Midbrain (tissue), 1 donor: Measurements from ENCODE around the gene TVP23A.
A peak's percentile ranks its signal among the peaks of the same experiment; 100 is the strongest.
"Not testable (repeated sequence)": the region's sequence is repeated elsewhere in the genome, so short reads cannot be mapped to it uniquely, and the experiment has no call there.

Experiments
- DNase-seq: peaks from one replicate; lab custom pipeline; 2025; lab: John Stamatoyannopoulos, UW

Gene TVP23A

DNA sequence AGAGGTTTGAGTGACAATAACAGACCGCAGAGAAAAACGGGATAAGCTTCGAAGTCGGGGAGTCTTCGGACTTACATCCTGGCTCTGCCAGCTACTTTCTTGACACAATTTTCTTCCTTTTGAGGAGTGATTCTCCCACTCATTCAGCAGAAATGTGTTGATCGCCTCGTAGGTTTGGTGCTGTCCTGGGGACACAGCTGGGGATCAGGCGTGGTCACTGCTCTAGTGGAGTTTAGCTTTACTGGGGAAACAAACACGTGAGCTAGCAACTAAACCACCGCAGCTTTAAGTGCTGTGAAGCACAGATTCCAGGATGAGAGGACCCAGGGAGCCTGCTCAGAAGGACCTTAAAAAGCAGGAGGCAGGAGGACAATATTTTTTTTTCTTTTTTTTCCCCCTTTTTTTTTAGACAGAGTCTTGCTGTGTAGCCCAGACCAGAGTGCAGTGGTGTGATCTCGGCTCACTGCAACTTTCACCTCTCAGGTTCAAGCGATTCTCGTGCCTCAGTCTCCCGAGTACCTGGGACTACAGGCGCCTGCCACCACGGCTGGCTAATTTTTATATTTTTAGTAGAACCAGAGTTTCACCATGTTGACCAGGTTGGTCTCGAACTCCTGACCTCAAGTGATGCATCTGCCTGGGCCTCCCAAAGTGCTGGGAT, 74.1 kb downstream of the TVP23A start:
- no peak for DNase-seq

DNA sequence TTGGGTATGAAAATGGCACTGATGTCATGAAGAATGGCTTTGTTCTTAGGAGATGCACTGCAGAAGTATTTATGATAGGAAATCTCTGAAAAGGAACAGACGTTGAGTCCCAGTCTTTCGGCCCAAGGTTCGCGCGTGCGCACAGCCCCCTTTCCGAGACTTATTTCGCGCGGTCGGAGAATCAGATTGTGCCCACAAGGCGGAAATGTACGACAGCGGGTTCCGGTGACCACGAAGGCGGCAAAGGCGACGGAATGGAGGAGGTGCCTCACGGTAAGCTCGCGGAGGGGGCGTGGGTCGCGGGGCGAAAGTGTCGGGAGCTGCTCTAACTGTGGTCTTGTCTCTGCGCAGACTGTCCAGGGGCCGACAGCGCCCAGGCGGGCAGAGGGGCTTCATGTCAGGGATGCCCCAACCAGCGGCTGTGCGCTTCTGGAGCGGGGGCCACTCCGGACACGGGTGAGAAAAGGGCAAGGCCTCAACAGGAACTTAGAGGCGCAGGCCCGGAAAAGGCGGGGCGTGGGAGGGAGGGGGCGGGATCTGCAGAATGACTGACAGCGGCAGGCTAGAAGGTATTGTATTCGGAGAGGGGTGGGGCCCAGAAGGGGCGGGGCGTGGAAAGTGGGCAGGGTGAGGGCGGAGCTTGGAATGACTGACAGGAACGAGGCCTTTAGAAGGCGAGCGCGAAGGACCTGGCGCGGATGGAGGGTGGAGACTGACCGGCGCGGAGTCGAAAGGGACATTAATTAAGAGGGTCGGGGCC, 74.8 kb downstream of the TVP23A start, which contains the start of gene NUBP1:
Gene NUBP1, plus strand, starts transcription at position 233 of the 760 bp plus-strand sequence. Its CDS starts 22 bp downstream, at position 255.
- DNase-seq: peak; percentile 99

DNA sequence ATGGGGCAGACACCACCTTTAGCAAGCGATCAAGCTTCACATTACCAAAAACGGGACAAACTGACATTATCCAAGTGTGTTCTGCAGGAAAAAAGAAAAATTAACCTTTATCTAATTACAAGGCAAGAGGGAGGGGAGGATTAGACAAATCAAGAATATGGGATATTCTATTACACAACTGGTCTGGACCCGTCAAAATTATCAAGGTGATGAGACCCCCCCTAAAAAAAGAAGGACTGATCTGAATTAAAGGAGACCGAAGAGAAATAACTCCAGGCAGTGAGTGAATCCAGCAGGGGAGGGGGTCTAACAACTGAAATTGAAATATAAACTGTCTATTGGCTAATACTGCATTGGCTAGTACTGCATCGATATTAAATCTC, 75.4 kb downstream of the TVP23A start:
- DNase-seq: no peak

DNA sequence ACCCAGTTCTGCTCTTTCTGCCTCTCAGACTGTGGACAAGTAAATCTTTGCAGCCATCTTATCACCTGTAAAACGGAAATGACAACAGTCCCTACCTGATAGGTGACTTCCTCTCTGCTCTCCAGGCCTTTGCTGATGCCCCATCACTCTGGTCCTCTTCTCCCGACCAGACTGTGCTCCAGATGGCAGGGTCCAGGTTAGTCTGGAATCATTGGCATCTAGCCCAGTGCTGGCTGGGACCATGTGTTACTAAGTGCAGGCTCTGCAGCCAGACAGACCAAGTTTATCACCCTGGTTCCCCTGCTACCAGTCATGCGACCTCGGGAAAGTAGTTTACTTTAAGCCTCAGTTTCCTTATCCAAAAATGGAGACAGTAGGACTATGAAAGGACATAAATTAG, 76.8 kb downstream of the TVP23A start:
- DNase-seq: no peak

DNA sequence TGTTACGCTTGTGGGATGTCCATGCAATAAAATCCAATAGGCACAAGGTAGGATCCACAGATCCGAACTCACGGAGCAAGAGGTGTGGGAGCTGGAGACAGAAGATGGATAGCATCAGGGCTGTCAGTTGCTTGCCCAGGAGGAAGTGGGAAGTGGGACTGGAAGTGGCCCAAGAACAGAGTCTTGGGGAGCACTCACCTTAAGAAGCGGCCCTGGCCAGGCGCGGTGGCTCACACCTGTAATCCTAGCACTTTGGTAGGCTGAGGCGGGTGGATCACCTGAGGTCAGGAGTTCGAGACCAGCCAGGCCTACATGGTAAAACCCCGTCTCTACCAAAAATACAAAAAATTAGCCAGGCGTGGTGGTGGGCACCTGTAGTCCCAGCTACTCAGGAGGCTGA, 77.3 kb downstream of the TVP23A start:
- DNase-seq: not testable (repeated sequence)

DNA sequence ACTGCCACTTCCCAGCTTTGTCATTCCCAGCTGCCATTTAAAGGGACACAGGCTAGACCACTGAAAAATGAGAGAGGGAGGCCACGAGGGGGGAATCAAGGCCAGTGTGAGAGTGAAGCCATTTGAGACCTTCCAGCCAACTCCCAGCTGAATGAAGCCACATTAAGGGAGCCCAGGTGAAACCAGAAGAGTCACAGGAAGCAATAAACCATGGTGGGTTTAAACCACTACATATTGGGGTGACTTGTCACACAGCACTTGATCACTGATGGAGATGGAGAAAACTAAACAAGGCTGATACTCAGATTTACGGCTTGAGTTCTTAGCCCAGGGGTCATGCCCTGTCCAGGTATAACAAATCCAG, 77.8 kb downstream of the TVP23A start:
- DNase-seq: no peak

DNA sequence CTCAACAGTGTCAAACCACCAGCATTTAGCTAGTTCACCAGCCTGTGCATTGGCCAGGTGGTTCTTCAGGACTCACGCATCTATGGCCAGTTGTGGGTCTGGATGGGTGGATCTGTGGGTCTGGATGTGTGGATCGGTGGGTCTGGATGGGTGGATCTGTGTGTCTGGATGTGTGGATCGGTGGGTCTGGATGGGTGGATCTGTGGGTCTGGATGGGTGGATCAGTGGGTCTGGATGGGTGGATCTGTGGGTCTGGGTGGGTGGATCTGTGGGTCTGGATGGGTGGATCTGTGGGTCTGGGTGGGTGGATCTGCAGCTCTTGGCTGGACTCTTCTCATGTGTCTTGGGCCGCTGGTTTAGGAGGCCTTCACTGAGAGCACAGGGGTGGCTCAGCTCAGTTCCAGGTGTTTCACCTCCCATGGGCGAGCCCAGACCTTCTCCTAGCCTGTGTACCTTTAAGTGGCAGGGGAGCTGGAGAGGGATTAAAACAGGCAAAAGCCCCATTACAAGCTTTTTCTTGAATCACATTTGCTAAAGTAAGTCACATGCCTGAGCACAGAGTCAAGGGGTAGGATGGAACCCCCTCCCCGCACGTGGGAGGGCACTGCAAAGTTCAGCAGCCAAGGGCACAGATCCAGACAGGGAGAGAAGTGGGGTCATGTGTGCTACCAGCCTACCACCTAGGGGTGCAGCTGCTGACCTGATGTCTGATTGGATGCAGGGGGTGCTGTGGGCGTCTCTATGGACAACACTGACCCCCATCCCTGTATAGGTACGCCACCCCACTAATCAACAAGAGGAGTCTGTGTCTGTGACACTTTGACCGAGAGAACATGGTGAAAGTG, 78.4 kb downstream of the TVP23A start:
- no peak for DNase-seq

DNA sequence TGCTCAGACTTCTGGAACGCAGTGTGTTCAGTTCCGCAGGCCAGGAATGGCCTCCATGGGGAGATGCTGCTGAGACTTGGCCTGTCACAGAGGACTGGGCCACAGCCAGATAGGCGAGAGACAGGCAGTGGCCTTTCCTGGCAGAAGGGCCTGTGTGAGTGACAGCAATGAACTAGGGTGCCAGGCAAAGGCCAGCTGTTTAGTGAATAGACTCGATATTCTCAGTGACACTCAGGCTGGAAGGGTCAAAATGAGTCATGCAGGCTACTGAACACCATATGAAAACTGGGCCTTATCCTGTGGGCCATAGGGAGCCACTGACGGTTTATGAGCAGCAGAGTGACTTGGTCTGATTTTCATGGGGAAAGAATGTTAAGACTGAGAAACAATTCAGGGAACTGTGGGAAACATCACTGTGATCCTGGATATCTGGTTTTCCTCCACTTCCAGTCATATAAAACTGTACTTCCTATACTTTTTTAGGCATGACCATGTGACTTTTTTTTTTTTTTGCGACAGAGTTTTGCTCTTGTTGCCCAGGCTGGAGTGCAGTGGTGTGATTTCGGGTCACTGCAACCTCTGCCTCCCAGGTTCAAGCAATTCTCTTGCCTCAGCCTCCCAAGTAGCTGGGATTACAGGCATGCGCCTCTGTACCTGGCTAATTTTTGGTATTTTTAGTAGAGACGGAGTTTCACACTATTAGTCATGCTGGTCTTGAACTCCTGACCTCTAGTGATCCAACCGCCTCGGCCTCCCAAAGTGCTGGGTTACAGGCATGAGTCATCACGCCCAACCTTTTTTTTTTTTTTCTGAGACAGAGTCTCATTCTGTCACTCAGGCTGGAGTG, 80.1 kb downstream of the TVP23A start:
- DNase-seq: peak; percentile 62

DNA sequence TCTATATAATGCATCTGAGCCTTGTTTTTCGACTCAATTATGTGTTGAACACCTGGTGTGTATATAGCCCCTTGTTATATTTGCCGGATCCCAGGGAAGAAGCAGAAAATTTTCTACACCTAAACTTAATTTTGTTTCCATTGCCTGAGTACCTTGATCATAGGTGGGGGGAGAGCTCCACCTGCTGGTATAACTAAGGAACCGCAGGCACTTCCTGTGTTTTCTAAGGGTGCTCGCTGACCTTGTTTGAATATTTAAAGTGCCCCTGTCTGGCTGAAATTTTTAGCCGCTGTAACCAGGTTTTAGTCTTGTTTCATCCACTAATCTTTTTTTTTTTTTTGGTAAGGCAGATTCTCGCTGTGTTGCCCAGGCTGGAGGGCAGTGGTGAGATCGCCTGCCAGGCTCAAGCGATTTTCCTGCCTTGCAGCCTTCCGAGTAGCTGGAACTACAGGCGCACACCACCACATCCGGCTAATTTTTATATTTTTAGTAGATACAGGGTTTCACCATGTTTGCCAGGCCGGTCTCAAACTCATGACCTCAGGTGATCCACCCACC, 81.4 kb downstream of the TVP23A start:
- peak; percentile 81 for DNase-seq

DNA sequence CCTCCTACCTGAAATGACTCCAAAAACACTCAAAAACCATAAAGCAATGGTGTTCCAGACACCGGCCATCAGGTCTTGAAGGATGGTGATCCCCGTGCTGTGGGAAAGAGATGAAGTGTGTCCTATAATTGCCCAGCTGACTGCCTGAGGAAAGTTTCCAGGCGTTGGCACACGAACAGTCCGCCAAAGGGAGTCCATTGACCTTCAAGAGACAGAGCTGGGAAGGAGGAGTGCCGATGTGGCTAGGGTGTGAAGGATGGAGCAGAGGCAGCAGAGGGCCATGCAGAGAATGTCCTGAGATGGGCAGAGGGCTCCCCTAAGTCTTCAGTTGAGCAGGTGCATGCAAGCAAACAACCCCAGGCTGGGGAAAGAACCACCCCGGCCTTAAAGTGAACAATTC, 86.8 kb downstream of the TVP23A start:
- no peak for DNase-seq

DNA sequence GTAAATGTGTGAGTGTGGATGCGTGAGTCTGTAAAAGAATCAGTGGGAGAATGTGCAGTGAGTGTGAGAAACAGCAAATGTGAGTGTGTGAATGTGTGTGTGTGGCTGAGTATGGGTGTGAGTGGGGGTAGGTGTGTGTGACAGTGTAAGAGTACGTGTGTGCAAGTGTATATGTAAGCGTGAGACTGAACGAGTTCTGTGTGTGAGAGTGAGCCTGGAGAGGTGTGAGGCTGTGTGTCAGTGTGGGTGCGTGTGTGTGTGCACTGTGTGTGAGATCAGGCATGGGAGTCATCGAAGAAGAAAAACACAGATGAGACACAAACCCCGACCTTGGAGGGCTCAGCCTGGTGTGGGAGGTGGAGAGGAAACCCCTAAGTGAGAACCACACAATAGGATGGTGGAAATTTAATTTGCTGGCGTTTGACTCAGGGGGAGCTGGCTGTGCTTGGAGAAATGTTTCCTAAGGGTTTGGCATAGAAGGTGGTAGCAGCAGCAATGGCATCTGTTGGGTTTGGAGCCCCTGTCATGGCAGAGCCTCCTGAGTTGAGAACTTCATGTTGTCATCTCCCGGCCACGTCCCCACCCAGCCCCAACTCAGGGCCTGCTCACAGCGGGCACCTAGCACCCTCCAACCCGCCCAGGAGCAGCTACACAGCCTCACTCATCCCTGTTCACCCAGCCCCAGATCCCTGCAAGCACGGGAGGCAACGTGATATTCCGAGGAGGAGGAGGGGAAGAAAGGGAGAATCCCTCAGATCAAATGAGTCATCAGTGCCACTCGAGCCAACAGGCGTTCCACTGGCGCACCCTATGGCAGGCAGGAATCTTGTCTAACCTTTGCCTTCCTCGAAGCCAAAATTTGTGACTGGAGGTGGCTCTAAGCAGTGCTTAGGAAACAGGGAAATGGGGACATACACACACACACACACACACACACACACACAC, 89.2 kb downstream of the TVP23A start:
- DNase-seq: no peak

DNA sequence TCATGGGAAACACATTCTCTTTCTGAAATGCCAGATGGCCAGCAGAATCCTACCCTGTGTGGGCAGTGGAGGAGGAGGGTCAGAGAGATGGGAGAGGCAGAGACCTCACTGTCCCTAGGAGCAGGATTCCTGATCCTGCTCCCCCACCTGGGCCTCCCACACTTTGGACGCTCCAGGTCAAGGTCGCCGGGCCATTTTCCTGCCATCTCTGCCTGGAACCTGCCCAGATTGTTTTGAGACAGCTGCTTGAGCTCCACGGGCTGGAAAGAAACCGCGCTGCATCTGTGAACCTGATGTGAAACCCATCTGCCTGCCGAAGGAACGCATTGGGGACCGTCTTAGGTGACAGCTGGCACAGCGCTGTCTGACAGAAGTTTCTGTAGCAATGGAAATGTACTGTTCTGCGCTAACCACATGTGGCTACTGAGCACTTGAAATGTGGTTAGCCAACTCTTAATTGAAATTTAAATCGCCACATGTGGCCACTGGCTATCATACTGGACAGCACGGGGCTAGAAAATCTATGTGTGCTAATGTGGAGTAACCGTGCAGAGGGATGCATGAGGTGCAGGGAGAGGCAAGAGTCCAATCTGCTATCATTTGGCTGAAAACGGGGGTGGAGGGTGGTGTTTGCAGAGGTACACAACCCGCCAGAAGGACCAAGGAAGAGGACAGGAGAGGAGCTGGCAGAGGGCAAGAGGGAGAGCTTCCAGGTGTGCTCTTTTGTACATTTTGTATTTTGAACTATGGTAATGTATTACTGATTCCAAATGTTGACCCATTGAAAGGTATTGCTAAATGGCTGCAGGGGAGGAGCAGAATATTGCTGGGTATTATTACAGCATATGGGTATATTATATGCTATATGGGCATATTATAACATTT, 90.3 kb downstream of the TVP23A start:
- DNase-seq: no peak
